ENCODE data around the gene FLAD1.
A peak's percentile ranks its signal among the peaks of the same experiment; 100 is the strongest.

- TF ChIP-seq REST (IDR thresholded peaks at IDR 0.05; ENCODE audit: unreplicated experiment) (no peak), EZH2 (IDR thresholded peaks at IDR 0.05; ENCODE audit: low read depth, unreplicated experiment) (no peak), POLR2AphosphoS5 (IDR thresholded peaks at IDR 0.05; ENCODE audit: low read depth) (peak; percentile 55), CTCF (conservative IDR thresholded peaks at IDR 0.05; ENCODE audit: low read depth in 2 of 2) (no peak), EZH2phosphoT487 (IDR thresholded peaks at IDR 0.05; ENCODE audit: unreplicated experiment) (no peak), JUNB (IDR thresholded peaks at IDR 0.05; ENCODE audit: unreplicated experiment) (no peak), ZNF331 (CRISPR knock-in tag; IDR thresholded peaks at IDR 0.05; ENCODE audit: low read depth) (no peak), CREB1 (CRISPR knock-in tag; IDR thresholded peaks at IDR 0.05; ENCODE audit: low read depth) (peak; percentile 76), STAT1 (IDR thresholded peaks at IDR 0.05; ENCODE audit: unreplicated experiment) (no peak)
Observed at GRCh38 chr1:155000726-155001424, 17.7 kb downstream of the FLAD1 start.

Data from GM23338 (cell line).